Adipocyte (in vitro differentiated cells): ENCODE results near the gene ERAP2.
A peak's percentile ranks its signal among the peaks of the same experiment; 100 is the strongest.

Experiments
- DNase-seq: peaks from one replicate; pipeline ENCODE4 v3.0.0-alpha.2; 2015; ENCODE audit warnings: low read depth
- H3K27me3 ChIP-seq: replicated peaks from 2 replicates; pipeline ENCODE4 v1.7.0; 2013; ENCODE audit warnings: mild to moderate bottlenecking, low read length, moderate library complexity; ENCODE audit not compliant: control insufficient read depth, insufficient read depth
- H3K36me3 ChIP-seq: 2 replicates; pipeline ENCODE4 v1.7.0; 2013; ENCODE audit warnings: low read length, mild to moderate bottlenecking, moderate library complexity; ENCODE audit not compliant: control insufficient read depth, insufficient read depth, severe bottlenecking
- H3K4me1 ChIP-seq: 2 replicates; pipeline ENCODE4 v1.7.0; 2013; ENCODE audit warnings: mild to moderate bottlenecking, low read length, moderate library complexity; ENCODE audit not compliant: control insufficient read depth, insufficient read depth
- H3K4me3 ChIP-seq: 2 replicates; pipeline ENCODE4 v1.7.0; 2013; ENCODE audit warnings: mild to moderate bottlenecking, low read length, moderate library complexity
- H3K9ac ChIP-seq: 2 replicates; pipeline ENCODE4 v1.7.0; 2013; ENCODE audit warnings: mild to moderate bottlenecking, low read length, moderate library complexity
- H3K9me3 ChIP-seq: 2 replicates; pipeline ENCODE4 v1.7.0; 2013; ENCODE audit warnings: mild to moderate bottlenecking, low read length, moderate library complexity; ENCODE audit not compliant: control insufficient read depth

The ERAP2 gene

DNA sequence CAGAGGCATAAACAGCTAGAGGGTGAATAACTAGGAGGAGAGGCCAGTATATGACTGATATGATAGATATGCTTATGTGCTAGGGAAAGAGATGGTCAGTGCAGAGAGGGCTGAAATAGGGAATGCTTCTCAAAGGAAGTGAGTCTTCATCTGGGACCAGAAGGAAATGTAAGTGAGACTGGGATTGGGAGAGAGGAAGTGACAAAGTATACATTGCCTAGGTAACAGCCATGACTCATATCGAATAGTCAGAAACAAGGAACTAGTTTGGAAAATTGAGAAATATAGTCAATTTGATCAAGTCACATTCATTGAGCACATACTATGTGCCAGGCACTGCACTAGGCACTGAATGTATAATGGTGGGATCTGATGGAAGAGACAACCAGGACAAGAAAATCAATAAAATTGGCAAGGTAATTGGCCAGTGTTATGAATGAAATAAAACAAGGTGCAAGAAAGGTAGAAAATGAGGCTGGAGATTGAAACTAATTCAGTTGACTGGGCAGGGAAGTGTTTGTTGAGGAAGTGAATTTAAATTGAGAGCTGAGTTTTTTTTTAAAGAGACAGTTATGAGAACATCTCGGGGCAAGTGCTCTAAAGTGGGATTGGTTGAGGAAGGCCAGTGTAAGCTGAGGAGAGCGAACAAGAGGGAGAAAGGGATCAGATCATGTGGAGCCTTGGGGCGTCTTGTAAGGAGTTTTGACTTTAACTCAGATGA is 4.3 kb downstream of the ERAP2 start:
- Histone ChIP-seq H3K27me3 (no peaks in the 10 kb centered on the region), H3K9ac (no peak overlapping the region), H3K4me1 (peaks cover 19% of the 10 kb centered on the region), H3K36me3 (peaks cover 4% of the 10 kb centered on the region), H3K9me3 (no peaks in the 10 kb centered on the region), H3K4me3 (no peak overlapping the region)
- DNase-seq, result no peak

DNA sequence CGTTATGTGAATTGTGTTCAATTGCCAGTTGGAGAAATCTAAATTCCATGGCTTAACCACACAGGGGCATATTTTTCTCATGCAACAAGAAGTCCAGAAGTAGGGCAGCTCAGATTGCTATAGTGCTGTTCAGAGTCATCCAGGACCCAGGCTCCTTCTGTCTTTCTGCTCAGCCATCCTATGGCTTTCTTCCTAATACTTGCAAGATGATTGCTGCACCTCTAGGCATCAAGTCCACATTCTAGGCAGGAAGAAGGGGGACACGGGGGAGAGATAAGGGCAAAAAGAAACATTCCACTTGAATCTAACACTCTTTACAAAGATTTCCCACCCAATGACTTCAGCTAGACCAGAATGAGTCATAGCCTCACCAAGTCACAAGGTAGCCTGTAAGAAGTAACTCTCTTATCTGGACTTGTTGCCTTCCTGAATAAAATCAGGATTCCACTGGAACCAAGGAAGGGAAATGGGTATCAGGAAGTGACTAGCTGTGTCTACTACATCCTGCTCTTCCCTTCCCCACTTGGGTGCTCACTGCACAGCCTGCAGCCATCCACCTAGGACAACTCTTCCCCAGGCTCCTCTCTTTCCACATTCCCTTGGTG is 5.3 kb downstream of the ERAP2 start:
- DNase-seq, result no peak
- Histone ChIP-seq H3K4me3 (no peak overlapping the region), H3K9ac (no peak overlapping the region), H3K27me3 (no peaks in the 10 kb centered on the region), H3K4me1 (peaks cover 14% of the 10 kb centered on the region), H3K36me3 (peaks cover 4% of the 10 kb centered on the region), H3K9me3 (no peaks in the 10 kb centered on the region)

DNA sequence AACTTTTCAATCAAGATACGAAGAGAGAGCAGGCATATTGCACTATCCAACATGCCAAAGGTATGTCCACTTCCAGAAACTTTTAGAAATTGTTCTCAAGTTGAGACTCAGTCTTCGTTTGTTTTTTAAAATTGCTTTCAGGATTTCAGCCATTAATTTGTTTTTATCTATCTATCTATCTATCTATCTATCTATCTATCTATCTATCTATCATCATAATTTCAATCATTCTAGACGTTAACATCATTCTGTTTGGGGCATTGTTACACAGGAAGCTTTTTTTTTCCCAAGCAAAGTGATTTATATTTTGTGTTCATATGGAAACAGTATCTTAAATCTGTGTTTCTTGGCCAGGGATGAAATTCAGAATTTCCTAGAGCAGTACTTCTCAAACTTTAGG is 7.6 kb downstream of the ERAP2 start:
- Histone ChIP-seq H3K9ac (no peak overlapping the region), H3K36me3 (peaks cover 4% of the 10 kb centered on the region), H3K27me3 (no peaks in the 10 kb centered on the region), H3K9me3 (no peaks in the 10 kb centered on the region), H3K4me1 (peaks cover 8% of the 10 kb centered on the region), H3K4me3 (no peak overlapping the region)
- DNase-seq, result no peak

DNA sequence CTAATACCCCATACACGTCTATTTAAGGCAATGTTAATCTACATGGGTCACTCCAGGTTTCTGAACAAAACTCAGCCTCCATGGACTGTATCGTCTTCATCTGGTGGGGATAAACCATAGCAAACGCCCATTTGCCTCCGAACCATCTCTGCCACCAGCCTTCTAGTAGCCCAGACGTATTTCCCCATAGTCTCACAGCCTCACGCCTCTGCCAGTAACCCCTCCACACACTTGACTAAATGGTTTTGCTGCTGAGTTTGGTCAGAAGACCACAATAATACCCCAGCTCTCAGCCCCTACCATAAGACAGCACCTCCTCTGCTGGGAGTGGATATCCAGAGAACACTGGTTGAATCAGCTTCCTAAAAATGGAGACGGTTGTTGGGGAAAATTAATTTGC is 8.7 kb downstream of the ERAP2 start:
- no peak for DNase-seq
- H3K4me3 ChIP-seq, result no peak overlapping the region
- no peak overlapping the region for H3K9ac ChIP-seq
- no peaks in the 10 kb centered on the region for H3K9me3 ChIP-seq
- peaks cover 8% of the 10 kb centered on the region for H3K4me1 ChIP-seq
- peaks cover 11% of the 10 kb centered on the region for H3K36me3 ChIP-seq
- no peaks in the 10 kb centered on the region for H3K27me3 ChIP-seq

DNA sequence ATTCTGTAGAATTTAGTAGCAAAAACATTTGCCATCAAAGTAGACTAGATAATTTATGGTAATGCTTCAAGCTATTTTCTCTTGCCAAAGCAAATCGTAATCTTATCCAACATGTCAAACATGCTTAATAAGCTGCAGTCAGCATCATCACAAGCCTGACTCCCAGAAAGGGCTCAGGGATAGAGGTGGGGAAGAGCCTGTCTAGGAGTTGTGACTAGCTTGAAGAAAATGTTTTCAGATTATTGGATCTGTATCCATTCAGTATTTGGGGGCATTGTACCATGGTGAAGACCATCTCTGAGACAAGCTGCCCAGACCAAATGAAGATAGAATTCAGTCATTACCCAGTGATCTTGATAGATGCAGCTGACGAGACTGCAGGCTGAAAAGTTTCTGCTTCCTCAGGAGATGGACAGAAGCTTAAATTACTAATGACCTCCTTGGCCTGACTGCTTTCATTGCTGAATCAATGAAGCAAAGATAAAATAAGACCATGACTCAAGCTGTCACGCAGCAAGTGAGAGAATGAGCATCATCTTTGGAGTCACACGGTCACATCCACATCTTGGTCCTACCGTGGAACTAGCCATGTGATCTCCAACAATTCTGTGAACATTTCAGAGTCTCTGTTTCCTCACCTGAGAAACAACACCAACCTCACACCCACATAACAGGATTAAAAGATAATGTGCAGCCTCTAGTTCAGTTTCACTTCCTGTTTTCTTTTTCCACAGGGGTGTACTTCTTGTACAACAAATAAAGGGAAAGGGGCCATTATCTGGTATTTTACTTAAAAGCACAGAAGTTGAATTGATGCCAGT is 9.4 kb downstream of the ERAP2 start:
- no peak overlapping the region for H3K4me3 ChIP-seq
- H3K27me3 ChIP-seq, result no peaks in the 10 kb centered on the region
- no peak overlapping the region for H3K9ac ChIP-seq
- H3K36me3 ChIP-seq, result peaks cover 7% of the 10 kb centered on the region
- no peaks in the 10 kb centered on the region for H3K9me3 ChIP-seq
- H3K4me1 ChIP-seq, result peaks cover 8% of the 10 kb centered on the region
- no peak for DNase-seq

DNA sequence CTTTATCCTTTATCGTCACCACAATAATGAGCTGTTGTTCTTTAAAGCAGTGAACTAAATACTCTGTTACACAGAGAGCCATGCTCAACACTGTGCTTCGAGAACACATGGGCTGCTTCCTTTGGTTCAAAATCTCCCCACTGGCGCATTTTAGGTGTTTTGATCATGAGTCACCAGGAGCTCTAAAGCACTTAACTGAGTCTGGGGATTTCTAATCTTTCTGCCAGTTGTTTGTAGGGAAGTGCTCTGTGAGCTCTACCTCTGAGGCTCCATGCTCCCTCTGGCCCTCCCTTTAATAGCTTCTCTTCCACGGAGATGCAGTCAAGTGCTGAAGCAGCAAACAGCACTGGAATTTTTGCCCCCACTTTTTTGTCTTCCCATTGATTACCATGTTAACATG is 17.0 kb downstream of the ERAP2 start:
- Histone ChIP-seq H3K36me3 (peaks cover 22% of the 10 kb centered on the region), H3K9ac (no peak overlapping the region), H3K4me1 (no peaks in the 10 kb centered on the region), H3K27me3 (no peaks in the 10 kb centered on the region), H3K9me3 (no peaks in the 10 kb centered on the region), H3K4me3 (no peak overlapping the region)
- peak; percentile 81 for DNase-seq

DNA sequence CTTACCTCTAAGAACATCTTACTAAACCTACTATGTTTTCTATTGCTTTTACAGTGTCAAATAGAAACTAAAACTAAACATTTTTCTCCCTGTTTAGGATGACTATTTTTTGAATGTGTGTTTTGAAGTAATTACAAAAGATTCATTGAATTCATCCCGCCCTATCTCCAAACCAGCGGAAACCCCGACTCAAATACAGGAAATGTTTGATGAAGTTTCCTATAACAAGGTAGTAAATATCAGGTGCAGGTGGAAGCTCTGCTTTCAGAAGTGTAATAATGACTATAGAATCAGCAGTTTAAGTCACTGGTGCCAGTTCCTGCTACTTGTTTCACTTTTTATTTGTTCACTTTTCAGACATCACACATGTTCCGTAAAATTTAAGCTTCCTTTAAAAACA is 20.0 kb downstream of the ERAP2 start:
- H3K36me3 ChIP-seq, result peaks cover 16% of the 10 kb centered on the region

DNA sequence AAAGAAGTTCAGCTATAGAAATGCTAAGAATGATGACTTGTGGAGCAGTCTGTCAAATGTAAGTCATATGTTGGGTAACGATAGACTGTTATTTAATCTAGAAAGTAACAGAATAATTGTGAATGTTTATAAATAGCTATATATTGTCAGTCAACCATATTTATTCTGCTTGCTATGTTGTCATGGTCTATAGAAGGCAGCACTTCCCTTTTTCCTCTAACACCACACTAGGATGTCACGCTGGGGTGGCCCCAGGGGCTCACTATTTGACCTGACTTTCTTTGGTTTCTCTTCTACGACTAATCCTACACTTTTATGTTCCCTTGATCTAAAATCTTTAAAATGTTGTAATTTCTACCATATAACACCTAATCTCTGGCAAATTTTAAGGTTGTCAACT is 20.5 kb downstream of the ERAP2 start:
- H3K9me3 ChIP-seq, result no peaks in the 10 kb centered on the region
- H3K27me3 ChIP-seq, result no peaks in the 10 kb centered on the region
- DNase-seq, result no peak
- peaks cover 2% of the 10 kb centered on the region for H3K4me1 ChIP-seq
- H3K9ac ChIP-seq, result no peak overlapping the region
- peaks cover 16% of the 10 kb centered on the region for H3K36me3 ChIP-seq
- H3K4me3 ChIP-seq, result no peak overlapping the region

More for the DNA sequence above, 20.0 kb downstream of the ERAP2 start:
- H3K27me3 ChIP-seq, result no peaks in the 10 kb centered on the region
- no peak for DNase-seq
- no peak overlapping the region for H3K9ac ChIP-seq
- no peak overlapping the region for H3K4me3 ChIP-seq
- no peaks in the 10 kb centered on the region for H3K4me1 ChIP-seq
- H3K9me3 ChIP-seq, result no peaks in the 10 kb centered on the region

DNA sequence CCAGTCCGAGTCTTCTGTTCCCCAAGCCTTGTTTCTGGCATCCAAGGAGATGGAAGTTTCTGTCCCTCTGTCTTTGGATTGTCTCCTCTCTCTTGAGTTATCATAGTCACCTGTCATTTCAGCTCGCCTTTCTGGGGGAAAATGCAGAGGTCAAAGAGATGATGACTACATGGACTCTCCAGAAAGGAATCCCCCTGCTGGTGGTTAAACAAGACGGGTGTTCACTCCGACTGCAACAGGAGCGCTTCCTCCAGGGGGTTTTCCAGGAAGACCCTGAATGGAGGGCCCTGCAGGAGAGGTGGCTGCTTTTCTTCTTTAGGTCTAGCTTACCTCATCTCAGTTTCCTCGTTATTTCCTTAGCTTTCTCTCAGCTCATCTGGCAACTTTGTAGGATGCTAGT is 25.1 kb downstream of the ERAP2 start:
- no peaks in the 10 kb centered on the region for H3K27me3 ChIP-seq
- no peak overlapping the region for H3K4me3 ChIP-seq
- DNase-seq, result no peak
- H3K4me1 ChIP-seq, result peaks cover 22% of the 10 kb centered on the region
- peaks cover 14% of the 10 kb centered on the region for H3K36me3 ChIP-seq
- no peak overlapping the region for H3K9ac ChIP-seq
- H3K9me3 ChIP-seq, result no peaks in the 10 kb centered on the region

DNA sequence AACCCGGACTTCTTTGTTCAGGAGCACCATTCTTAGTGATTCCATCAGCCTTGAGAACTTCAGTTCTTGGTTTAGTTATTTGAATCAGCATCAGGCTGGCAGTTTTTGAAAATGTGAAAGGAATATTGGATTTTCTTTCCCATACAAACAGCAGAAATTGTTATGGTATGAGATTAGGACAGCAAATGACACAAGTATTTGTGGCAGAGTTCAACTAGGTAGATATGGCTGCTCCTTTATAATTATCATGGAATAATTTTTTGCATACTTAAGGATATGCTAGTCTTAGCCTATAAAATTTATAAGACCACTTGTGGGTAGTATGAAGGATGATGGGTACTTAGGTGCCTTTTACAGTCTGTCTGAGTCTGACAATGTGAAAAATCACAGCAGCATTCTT is 25.5 kb downstream of the ERAP2 start:
- peaks cover 22% of the 10 kb centered on the region for H3K4me1 ChIP-seq
- no peak overlapping the region for H3K4me3 ChIP-seq
- H3K9ac ChIP-seq, result no peak overlapping the region
- no peaks in the 10 kb centered on the region for H3K27me3 ChIP-seq
- peaks cover 14% of the 10 kb centered on the region for H3K36me3 ChIP-seq
- no peak for DNase-seq
- no peaks in the 10 kb centered on the region for H3K9me3 ChIP-seq

DNA sequence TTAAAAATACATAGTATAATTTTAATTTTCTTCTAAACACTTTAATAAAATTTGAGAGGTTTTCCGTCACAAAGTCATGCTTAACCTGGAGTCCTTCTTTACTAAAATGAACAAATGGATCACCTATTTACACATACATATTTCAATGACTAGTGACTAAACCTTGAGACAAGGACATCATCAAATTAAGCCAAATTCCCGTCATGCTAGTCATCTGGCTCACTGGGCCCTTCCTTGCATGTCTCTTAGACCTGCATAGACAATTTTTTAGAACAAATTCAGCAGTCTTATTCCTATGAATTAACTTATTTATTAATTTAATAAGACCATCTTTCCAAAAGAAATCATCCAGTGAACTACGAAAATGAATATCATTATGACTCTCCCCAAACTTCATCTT is 26.6 kb downstream of the ERAP2 start:
- no peak overlapping the region for H3K9ac ChIP-seq
- H3K9me3 ChIP-seq, result no peaks in the 10 kb centered on the region
- peaks cover 22% of the 10 kb centered on the region for H3K4me1 ChIP-seq
- H3K4me3 ChIP-seq, result no peak overlapping the region
- H3K27me3 ChIP-seq, result no peaks in the 10 kb centered on the region
- DNase-seq, result no peak
- peaks cover 14% of the 10 kb centered on the region for H3K36me3 ChIP-seq
